ENCODE results near the gene COPS9.

COPS9 gene

DNA sequence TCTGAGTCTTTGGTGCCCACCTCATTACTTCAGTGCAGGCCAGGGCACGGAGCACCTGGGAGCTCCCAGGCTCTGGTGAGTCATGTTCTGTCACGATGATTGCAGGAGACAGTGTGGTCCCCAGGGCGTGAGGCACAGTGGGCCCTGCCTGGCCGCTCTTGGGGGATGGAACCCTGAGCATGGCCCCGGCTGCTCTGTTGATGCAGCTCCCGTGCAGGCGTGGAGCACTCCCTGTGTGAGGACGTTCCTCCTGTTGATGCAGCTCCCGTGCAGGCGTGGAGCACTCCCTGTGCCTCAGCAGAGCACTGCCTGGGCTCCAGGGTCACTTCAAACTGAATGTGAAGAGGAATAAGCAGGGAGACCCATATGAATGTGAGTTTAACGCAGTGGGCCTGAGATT lies 30.1 kb downstream of the COPS9 start:
- DNase-seq = no peak

DNA sequence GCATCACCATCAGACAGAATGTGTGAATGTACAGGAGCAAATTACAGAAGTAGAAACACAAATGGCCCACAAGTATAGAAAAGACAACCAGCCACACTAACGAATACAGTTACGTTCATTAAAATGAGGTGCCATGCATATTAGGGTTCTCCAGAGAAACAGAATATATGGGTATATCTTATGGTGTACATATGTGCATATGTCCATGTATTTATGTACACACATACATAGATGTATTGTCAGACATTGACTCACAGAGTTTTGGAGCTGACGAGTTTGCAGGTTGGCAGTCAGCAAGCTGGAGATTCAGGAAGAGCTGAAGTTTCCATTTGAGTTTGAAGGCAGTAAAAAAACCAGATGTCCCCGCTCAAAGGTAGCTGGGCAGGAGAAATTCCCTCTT lies 33.0 kb downstream of the COPS9 start:
- DNase-seq = no peak

DNA sequence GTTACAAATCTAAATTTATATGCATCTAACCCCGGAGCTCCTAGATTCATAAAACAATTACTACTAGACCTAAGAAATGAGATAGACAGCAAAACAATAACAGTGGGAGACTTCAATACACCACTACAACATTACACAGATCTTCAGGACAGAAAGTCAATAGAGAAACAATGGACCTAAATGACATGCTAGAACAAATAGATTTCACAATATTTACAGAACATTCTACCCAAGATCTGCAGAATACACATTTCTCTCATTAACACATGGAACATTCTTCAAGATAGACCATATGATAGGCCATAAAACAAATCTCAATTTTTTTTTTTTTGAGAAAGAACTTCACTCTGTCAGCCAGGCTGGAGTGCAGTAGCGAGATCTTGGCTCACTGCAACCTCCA lies 37.8 kb downstream of the COPS9 start:
- no peak for DNase-seq

DNA sequence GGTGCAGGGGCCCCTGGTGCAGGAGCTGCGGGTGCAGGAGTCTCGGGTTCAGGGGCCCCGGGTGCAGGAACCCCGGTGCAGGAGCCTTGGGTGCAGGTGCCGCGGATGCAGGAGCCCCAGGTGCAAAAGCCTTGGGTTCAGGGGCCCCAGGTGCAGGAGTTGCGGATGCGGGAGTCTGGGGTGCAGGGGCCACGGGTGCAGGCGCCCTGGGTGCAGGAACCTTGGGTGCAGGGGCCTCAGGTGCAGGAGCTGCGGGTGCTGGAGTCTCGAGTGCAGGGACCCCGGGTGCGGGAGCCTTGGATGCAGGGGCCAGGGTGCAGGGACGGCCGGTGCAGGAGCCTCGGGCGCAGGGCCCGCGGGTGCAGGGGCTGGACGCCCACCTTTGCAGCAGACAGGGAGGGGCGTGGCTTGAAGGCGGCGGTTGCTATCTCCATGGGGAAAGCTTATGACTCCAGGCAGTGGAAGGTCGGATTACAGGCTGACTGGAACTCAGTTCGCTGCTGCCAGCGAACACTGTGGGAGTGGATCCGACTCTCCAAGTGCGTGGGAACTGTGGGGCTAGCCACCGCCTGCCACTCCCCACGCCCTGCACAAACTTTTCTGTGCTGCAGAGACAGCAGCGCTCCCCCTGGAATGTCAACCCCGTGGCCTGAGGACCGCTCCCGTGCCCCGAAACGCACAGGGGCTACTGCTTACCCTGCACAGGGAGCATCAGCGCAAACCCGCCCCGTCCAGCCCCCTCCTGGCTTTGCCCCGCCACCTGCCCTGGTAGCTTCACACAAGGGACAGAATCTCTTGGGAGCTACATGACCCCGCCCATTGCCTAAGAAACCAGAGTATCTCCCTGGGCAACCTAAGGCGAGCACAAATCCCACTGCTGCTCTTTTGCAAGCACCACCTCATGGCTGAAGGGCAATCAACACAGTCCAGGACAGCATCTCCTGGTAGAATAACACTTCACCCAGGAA lies 40.3 kb downstream of the COPS9 start:
- DNase-seq = no peak

DNA sequence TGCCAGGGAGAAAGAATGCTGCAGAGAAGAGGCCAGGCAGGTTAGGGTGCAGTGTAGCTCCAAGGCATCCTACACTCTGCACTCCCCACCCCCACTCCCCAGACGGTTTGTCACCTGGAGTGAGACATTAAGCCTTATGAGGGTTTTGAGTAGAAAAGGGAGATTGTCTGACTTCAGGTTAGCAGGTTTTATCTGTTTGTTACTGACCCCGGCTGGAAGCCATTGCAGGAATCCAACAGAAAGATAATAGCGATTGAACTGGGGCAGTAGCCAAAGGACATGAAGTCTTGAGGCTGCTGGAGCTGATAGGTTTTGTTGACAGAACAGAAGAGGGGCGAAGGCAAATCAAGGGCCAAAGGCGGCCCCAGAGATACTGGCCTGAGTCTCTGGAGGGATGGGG lies 46.8 kb downstream of the COPS9 start:
- no peak for DNase-seq

DNA sequence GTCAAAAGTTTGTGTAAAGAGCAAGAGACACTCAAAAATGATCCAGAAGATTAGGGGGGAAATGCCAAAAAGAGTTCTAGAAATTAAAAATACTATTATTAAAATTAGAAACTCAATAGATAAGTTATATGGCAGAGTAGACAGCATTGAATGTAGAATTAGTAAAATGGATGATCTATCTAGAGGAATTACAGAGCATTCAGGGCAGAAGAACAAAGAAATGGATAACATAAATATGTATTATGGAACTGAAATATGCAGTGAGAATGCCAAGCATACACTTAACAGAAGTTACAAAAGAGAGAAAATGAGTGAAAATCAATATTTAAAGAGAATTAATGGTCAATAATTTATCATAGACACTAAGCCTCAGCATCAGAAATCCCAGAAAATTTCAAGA lies 49.5 kb downstream of the COPS9 start:
- DNase-seq = no peak
